GM12878 (cell line): Measurements from ENCODE around the gene NRK. TPM values are rescaled to one million over a fixed set of nuclear protein-coding genes. Genes with fewer than 3 reads are reported as not detected.

ENCODE experiments used
- ATAC-seq: fragments of 200-7000 bp; cut with Tn5 transposase; 3 replicates; pipeline ENCODE4 v1.9.1; 2020; ENCODE audit warnings: mild to moderate bottlenecking, moderate library complexity
- BruUV-seq: library from RNA; stranded (reverse); fragments of 400-500 nt; replicated peaks from 2 replicates; lab custom pipeline; 2021; lab: Mats Ljungman, UMichigan
- CTCF ChIA-PET: fragments of 300-600 bp; sonication (Branson Sonifier 250); formaldehyde crosslinking; extraction: SDS; loops from one replicate; lab custom pipeline; 2021; ENCODE audit warnings: inconsistent platforms; lab: Yijun Ruan, JAX
- POLR2A ChIA-PET: fragments of 350-600 bp; formaldehyde crosslinking; extraction: SDS; loops from one replicate; lab custom pipeline; 2021; ENCODE audit warnings: inconsistent platforms; lab: Charles Lee
- RAD21 ChIA-PET: fragments of 300-600 bp; sonication (Branson Sonifier 250); formaldehyde crosslinking; loops from one replicate; lab custom pipeline; 2023; ENCODE audit warnings: antibody characterized with exemption; ENCODE audit not compliant: unreplicated experiment; lab: Charles Lee
- SMC1A ChIA-PET: fragments of 300-600 bp; sonication (Branson Sonifier 250); formaldehyde crosslinking; loops from one replicate; lab custom pipeline; 2023; ENCODE audit not compliant: unreplicated experiment, uncharacterized antibody; lab: Charles Lee
- DNase-seq: peaks from one replicate; pipeline ENCODE4 v3.0.0-alpha.2; 2011; ENCODE audit warnings: low read depth, low spot score
- FAIRE-seq: peaks from 3 replicates; lab custom pipeline; 2011; peaks lifted over from hg19 to GRCh38; lab: Jason Lieb, UNC
- H2AFZ ChIP-seq: 2 replicates; pipeline ENCODE4 v1.6.0; 2011; ENCODE audit warnings: low read depth, low read length, control low read depth; ENCODE audit not compliant: control insufficient read depth
- H3K27ac ChIP-seq: 2 replicates; pipeline ENCODE4 v1.5.1; 2011; ENCODE audit warnings: control low read depth; ENCODE audit not compliant: control insufficient read depth, insufficient read depth
- H3K27me3 ChIP-seq, 2 experiments: replicated peaks in 1 of 2; 2 replicates each; pipeline versions ENCODE4 v1.6.0 to v1.6.1; 2011; ENCODE audit warnings: low read length in 1 of 2; ENCODE audit not compliant: control insufficient read depth in 2 of 2, insufficient read depth in 2 of 2
- H3K36me3 ChIP-seq, 2 experiments: 2 replicates each; pipeline ENCODE4 v1.5.1; 2011; ENCODE audit warnings: low read length in 1 of 2; ENCODE audit not compliant: control insufficient read depth in 2 of 2, insufficient read depth in 2 of 2
- H3K4me1 ChIP-seq: 2 replicates; pipeline ENCODE4 v1.6.1; 2011; ENCODE audit warnings: mild to moderate bottlenecking, low read length, moderate library complexity, mixed read lengths; ENCODE audit not compliant: control insufficient read depth, insufficient read depth
- H3K4me2 ChIP-seq: 2 replicates; pipeline ENCODE4 v1.6.0; 2011; ENCODE audit warnings: control low read depth; ENCODE audit not compliant: control insufficient read depth, insufficient read depth
- H3K4me3 ChIP-seq: fragments of 200-600 bp; sonication (generic); 2 replicates; pipeline ENCODE4 v1.5.1; 2016
- H3K79me2 ChIP-seq: 2 replicates; pipeline ENCODE4 v1.6.0; 2011; ENCODE audit warnings: low read length; ENCODE audit not compliant: control insufficient read depth, insufficient read depth
- H3K9ac ChIP-seq: 2 replicates; pipeline ENCODE4 v1.8.0; 2011; ENCODE audit warnings: low read length, control low read depth, mixed read lengths; ENCODE audit not compliant: control insufficient read depth, insufficient read depth
- H3K9me3 ChIP-seq: replicated peaks from 3 replicates; pipeline ENCODE4 v1.5.1; 2011; ENCODE audit warnings: mild to moderate bottlenecking, low read length; ENCODE audit not compliant: control insufficient read depth, insufficient read depth
- H4K20me1 ChIP-seq: 2 replicates; pipeline ENCODE4 v1.6.0; 2011; ENCODE audit not compliant: control insufficient read depth, insufficient read depth
- BHLHE40 ChIP-seq, 2 experiments: fragments of 450-650 bp in 1 of 2; IDR thresholded peaks; 2 replicates each; pipeline ENCODE4 v1.6.1; 2011 to 2017; ENCODE audit warnings: low read depth in 2 of 2, borderline replicate concordance in 1 of 2, improper control_type of control experiment in 1 of 2, low read length in 1 of 2, mild to moderate bottlenecking in 1 of 2
- CHD2 ChIP-seq: IDR thresholded peaks from 2 replicates; pipeline ENCODE4 v1.6.1; 2011; ENCODE audit warnings: low read depth, low read length, improper control_type of control experiment, borderline replicate concordance
- E2F4 ChIP-seq: IDR thresholded peaks from 2 replicates; pipeline ENCODE4 v1.6.1; 2012; ENCODE audit warnings: low read depth, low read length, improper control_type of control experiment
- KAT2A ChIP-seq: conservative IDR thresholded peaks from 2 replicates; pipeline ENCODE4 v1.6.1; 2011; ENCODE audit warnings: low read depth, low read length; ENCODE audit not compliant: control insufficient read depth
- KLF5 ChIP-seq: fragments of 450-650 bp; IDR thresholded peaks from 2 replicates; pipeline ENCODE4 v1.6.1; 2014; ENCODE audit warnings: mild to moderate bottlenecking; ENCODE audit not compliant: partially characterized antibody
- MEF2B ChIP-seq: fragments of 450-650 bp; IDR thresholded peaks from 2 replicates; pipeline ENCODE4 v1.6.1; 2018; ENCODE audit warnings: mild to moderate bottlenecking, moderate library complexity; ENCODE audit not compliant: partially characterized antibody, poor library complexity, severe bottlenecking
- MTA3 ChIP-seq: IDR thresholded peaks from 2 replicates; pipeline ENCODE4 v1.6.1; 2012; ENCODE audit warnings: low read length, inconsistent platforms, borderline replicate concordance
- NBN ChIP-seq: fragments of 450-650 bp; IDR thresholded peaks from 2 replicates; pipeline ENCODE4 v1.6.1; 2016
- RUNX3 ChIP-seq: IDR thresholded peaks from 2 replicates; pipeline ENCODE4 v1.6.1; 2012; ENCODE audit warnings: low read length, inconsistent platforms
- SPI1 ChIP-seq: IDR thresholded peaks from 2 replicates; pipeline ENCODE4 v1.6.1; 2011; ENCODE audit warnings: low read depth, mild to moderate bottlenecking, low read length, moderate library complexity, borderline replicate concordance; ENCODE audit not compliant: insufficient read depth
- STAT3 ChIP-seq: IDR thresholded peaks from 2 replicates; pipeline ENCODE4 v1.6.1; 2011; ENCODE audit warnings: low read depth, low read length, improper control_type of control experiment
- TARDBP ChIP-seq: IDR thresholded peaks from 2 replicates; pipeline ENCODE4 v1.6.1; 2016; ENCODE audit warnings: borderline replicate concordance
- ZNF207 ChIP-seq: fragments of 450-650 bp; IDR thresholded peaks from 2 replicates; pipeline ENCODE4 v1.6.1; 2014; ENCODE audit warnings: antibody characterized with exemption, mild to moderate bottlenecking, borderline replicate concordance
- ZNF384 ChIP-seq: IDR thresholded peaks from 2 replicates; pipeline ENCODE4 v1.6.1; 2012; ENCODE audit warnings: low read depth, mild to moderate bottlenecking, low read length, improper control_type of control experiment, borderline replicate concordance
- WGBS: methylation state at CpG from one replicate; pipeline ENCODE4 v1.1.6; 2016; ENCODE audit warnings: low lambda C conversion rate; ENCODE audit not compliant: insufficient replicate concordance, insufficient coverage; ENCODE audit errors: missing lambda C conversion rate; 5-methylcytosine and 5-hydroxymethylcytosine counted together
- in situ Hi-C: fragments of 300-500 bp; cut with MboI; formaldehyde crosslinking; loops from 9 replicates; pipeline ENCODE4 v1.14.3; 2018; ENCODE audit warnings: mixed read lengths
- intact Hi-C: fragments of 100-400 bp; cut with micrococcal nuclease; formaldehyde crosslinking; loops from one replicate; pipeline ENCODE4 v1.14.2; 2022; ENCODE audit not compliant: unreplicated experiment
- polyA plus RNA-seq, 11 experiments: library from polyadenylated mRNA; depleted of rRNA in 4 of 11; unstranded in 6 of 11; stranded (reverse) in 5 of 11; fragments of >200 nt; fragmentation: Nextera tagmentation in 4 of 11; fragmentation: Illumina TruSeq in 1 of 11; extraction: Ambion mirVana in 4 of 11; extraction: Trizol in 1 of 11; gene quantifications; 1 replicate in 1 of 11; 2 replicates in 10 of 11; pipeline versions ENCODE4 v1.2.1 to v1.2.3, GENCODE V29; 2011 to 2016; ENCODE audit warnings: inconsistent platforms in 2 of 11, missing spikeins in 2 of 11, low read depth in 1 of 11
- total RNA-seq, 4 experiments: library from RNA; depleted of rRNA in 3 of 4; stranded (reverse); fragments of >200 nt in 3 of 4; fragmentation: Illumina TruSeq in 1 of 4; extraction: Trizol in 1 of 4; gene quantifications; 2 replicates each; pipeline versions ENCODE4 v1.2.1 to v1.2.3, GENCODE V29; 2013 to 2021
- TF ChIP-seq, protein P1 (sequence below), 3 experiments: IDR thresholded peaks in 2 of 3; conservative IDR thresholded peaks in 1 of 3; 2 replicates each; pipeline ENCODE4 v1.5.1; 2011; ENCODE audit warnings: low read depth in 3 of 3, low read length in 3 of 3, mild to moderate bottlenecking in 3 of 3, control low read depth in 2 of 3, moderate library complexity in 2 of 3, inconsistent platforms in 1 of 3, mixed read lengths in 1 of 3; ENCODE audit not compliant: control insufficient read depth in 2 of 3, insufficient read depth in 1 of 3; ENCODE audit errors: extremely low read depth in 1 of 3

NRK gene
- total and polyA plus RNA-seq, 10 of the 15 experiments (the other 5 are each of a cell fraction or from before 2014, with no cell fraction given) = 0.15 TPM; not detected in 9

DNA sequence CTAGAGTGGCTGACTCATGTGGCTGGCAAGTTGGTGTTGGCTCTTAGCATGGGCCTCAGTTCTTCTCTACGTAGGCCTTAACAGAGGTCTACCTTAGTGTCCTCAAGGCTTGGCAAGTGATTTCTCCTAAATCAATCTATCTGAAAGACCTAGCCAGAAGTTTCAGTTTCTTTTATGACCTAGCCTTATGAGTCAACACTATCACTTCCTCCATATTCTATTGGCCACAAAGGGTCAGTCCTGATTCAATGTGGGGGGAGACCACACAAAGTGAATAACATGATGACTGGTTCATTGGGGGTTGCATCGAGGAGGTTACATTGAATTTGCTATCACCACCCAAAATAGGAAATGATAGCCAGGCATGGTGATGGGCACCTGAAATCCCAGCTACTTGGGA, 5.8 kb upstream of the NRK start:
- FAIRE-seq (no peak), ATAC-seq (peak; percentile 21), DNase-seq (no peak)
- Histone ChIP-seq H3K4me2 (no peak overlapping the region), H4K20me1 (no peaks in the 10 kb centered on the region), H3K9ac (no peak overlapping the region), H3K79me2 (no peaks in the 10 kb centered on the region), H3K27me3 (no peaks in the 10 kb centered on the region), H2AFZ (no peak overlapping the region), H3K4me1 (no peaks in the 10 kb centered on the region), H3K4me3 (no peak overlapping the region), H3K27ac (no peak overlapping the region), H3K9me3 (no peaks in the 10 kb centered on the region), H3K36me3 (no peaks in the 10 kb centered on the region)
- ChIA-PET RAD21 (no interaction called here), POLR2A (no interaction called here), CTCF (no interaction called here), SMC1A (no interaction called here)
- TF ChIP-seq TARDBP = no peak
- TF ChIP-seq SPI1 = peak; percentile 19; the same call in 1 of the 2 replicates
- TF ChIP-seq MTA3 = no peak
- no peak for TF ChIP-seq STAT3
- WGBS = 47% methylated on average over 2 of the region's 2 CpGs
- in situ Hi-C loops (no loop called here), intact Hi-C loops (no loop called here)
- BruUV-seq = no TSS peak

GRCh38 chrX:105820247-105820646, 2.1 kb upstream of the NRK start:
- no peaks in the 10 kb centered on the region for H3K79me2 ChIP-seq
- ATAC-seq (no peak), DNase-seq (no peak), FAIRE-seq (no peak)
- no peak overlapping the region for H3K4me3 ChIP-seq
- CTCF ChIA-PET = no interaction called here
- 32% methylated on average over 7 of the region's 7 CpGs for WGBS
- no peak overlapping the region for H2AFZ ChIP-seq
- H3K27me3 ChIP-seq = no peaks in the 10 kb centered on the region
- no peak overlapping the region for H3K9ac ChIP-seq
- BruUV-seq = no TSS peak
- no peak overlapping the region for H3K27ac ChIP-seq
- RAD21 ChIA-PET = no interaction called here
- H4K20me1 ChIP-seq = no peaks in the 10 kb centered on the region
- SMC1A ChIA-PET = no interaction called here
- H3K4me1 ChIP-seq = no peaks in the 10 kb centered on the region
- no peaks in the 10 kb centered on the region; the same call in 2 of the 3 replicates for H3K9me3 ChIP-seq
- H3K4me2 ChIP-seq = no peak overlapping the region
- in situ Hi-C loops (no loop called here), intact Hi-C loops (no loop called here)
- no peaks in the 10 kb centered on the region for H3K36me3 ChIP-seq
- POLR2A ChIA-PET = no interaction called here
- TF ChIP-seq E2F4 (no peak), ZNF207 (no peak), KLF5 (no peak), MEF2B (no peak), CHD2 (no peak), SPI1 (no peak), NBN (no peak), KAT2A (no peak), ZNF384 (no peak), RUNX3 (no peak), BHLHE40 (IDR thresholded peaks at IDR 0.05; ENCODE audit: borderline replicate concordance in 1 of 2, low read depth in 2 of 2, low read length in 1 of 2) (no peak)
- TF ChIP-seq, protein P1, sequence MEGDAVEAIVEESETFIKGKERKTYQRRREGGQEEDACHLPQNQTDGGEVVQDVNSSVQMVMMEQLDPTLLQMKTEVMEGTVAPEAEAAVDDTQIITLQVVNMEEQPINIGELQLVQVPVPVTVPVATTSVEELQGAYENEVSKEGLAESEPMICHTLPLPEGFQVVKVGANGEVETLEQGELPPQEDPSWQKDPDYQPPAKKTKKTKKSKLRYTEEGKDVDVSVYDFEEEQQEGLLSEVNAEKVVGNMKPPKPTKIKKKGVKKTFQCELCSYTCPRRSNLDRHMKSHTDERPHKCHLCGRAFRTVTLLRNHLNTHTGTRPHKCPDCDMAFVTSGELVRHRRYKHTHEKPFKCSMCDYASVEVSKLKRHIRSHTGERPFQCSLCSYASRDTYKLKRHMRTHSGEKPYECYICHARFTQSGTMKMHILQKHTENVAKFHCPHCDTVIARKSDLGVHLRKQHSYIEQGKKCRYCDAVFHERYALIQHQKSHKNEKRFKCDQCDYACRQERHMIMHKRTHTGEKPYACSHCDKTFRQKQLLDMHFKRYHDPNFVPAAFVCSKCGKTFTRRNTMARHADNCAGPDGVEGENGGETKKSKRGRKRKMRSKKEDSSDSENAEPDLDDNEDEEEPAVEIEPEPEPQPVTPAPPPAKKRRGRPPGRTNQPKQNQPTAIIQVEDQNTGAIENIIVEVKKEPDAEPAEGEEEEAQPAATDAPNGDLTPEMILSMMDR (IDR thresholded peaks at IDR 0.05 in 2 of 3, conservative IDR thresholded peaks at IDR 0.05 in 1 of 3; ENCODE audit: control insufficient read depth in 2 of 3, extremely low read depth in 1 of 3, insufficient read depth in 1 of 3, low read depth in 3 of 3, low read length in 3 of 3) = no peak
